NCI-H2081 (cell line): ENCODE measurements around the gene MYH4.

Experiments used
- DNase-seq, 2 experiments: peaks; one replicate each; lab custom pipeline; 2025; lab: John Stamatoyannopoulos, UW

MYH4 gene

DNA sequence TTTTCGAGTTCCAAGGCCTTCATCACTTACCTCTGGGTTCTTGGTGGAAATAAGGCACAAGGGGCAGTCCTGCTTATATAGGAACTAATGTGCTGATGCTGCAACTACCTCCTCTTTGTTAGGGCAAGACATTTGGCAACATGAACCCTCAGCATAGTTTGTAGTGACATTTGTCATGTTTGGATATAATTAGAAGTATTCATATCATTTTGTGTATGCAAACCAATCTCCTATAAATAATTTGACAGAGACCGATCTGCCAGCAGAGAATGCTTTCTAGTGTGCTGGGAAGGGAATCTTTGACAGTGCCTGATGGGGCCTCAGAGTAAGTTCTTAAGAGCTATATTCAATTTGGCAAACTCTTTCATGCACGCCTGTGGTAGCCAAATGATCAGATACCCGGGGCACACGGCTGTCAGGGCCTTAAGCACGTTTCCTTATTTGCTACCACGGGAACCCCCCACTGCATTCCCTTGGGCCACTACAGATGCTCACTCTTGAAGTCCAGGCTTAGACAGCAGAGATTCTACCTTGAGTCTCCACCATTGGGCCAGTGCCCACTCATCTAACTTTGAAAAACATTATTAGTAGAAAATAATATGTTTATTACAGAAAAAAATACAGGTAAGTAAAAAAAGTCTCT lies 47.3 kb downstream of the MYH4 start, which contains the start of gene MYH8:
MYH8 (minus strand) TSS at position 51 of the 643 bp plus-strand sequence. CDS start 1,723 bp downstream, outside the sequence.
- DNase-seq = no peak

DNA sequence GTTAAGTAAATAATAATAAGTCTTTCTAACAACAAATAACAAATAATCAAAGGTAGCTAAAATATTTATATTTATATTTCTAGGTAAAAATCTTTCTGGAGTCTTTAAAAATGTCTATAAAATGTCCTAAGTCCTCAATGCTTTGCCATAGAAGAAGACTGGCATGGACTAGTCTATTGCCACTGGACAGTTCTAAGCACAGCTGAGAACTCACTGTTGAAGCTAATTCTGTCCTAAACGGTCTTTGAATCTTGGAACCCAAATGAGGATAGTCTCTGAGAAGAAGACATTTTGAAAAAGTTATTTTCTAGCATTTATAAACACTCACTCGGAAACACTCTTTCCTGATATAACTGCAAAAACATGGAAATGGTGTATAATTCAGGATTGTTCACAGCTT lies 48.1 kb downstream of the MYH4 start:
- DNase-seq = no peak

DNA sequence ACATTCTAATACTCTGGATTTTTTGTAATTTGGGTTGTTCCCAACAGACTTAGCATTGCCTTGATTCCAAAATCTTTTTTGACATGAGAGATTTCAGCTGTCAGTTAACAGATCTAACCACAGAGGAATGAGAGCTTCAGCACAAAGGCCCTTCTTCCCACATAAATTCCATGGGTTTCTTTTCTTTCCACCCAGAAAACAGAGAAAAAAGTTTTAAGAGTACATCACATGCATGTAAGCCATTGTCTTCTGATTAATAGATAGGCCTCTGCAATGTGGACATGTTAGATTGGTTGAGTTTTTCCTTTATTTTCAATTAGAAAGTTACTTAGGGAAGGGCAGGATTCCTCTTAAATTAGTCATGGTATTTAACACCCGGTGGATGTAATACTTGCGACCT lies 48.5 kb downstream of the MYH4 start:
- DNase-seq = no peak

DNA sequence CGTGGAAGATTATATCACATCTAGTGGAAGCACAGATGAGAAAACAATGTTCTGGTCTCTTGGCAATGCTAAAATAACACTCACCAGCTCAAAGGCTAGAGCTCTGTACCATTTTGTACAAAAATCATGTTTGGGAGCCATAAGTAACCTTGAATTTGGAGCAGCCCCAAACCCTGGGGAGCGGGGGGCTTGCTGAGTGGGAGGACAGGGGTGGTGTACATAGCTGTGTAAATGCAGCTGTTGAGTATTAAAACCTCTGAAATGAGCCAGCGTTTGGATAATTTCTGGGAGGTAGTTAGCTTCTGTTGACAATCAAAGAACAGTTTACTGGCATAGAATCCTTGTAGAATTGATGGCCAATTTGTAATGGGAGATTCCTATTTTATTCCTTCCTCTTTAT lies 51.9 kb downstream of the MYH4 start:
- no peak for DNase-seq

DNA sequence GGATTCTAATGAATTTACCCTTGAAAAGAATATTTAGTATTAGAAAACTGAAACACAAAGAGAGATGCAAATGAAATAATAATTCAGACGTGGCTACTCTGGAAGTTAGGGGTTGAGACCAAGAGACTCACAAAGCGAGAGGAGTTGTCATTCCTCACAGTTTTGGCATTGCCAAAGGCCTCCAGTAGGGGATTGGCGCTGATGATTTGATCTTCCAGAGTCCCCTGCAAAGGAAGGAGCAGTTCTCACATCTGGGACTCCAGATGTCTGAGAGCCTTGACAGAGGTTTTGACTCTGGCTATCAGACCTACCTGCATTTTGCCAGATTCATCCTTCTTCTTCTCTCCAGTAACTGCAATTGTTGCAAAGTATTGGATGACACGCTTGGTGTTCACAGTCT lies 54.2 kb downstream of the MYH4 start:
- DNase-seq = no peak

DNA sequence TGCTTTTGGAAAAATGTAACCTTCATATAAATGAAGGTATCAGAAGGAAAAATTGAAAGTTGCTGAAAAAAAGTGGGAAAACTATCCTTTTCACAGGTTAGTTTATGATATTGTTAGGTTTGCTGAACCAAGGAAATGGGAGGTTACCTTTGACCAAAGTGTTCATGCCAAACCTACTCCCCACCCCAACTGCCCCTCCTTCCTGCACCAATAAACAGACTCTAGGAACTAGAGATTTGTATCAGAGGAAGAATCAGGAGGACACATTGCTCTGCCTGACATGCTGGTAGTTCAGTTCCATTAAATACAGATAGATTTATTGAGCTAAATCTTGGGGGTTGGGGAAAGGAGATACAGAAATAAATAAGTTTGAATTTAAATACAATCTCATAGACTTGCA lies 65.8 kb downstream of the MYH4 start:
- DNase-seq = no peak

DNA sequence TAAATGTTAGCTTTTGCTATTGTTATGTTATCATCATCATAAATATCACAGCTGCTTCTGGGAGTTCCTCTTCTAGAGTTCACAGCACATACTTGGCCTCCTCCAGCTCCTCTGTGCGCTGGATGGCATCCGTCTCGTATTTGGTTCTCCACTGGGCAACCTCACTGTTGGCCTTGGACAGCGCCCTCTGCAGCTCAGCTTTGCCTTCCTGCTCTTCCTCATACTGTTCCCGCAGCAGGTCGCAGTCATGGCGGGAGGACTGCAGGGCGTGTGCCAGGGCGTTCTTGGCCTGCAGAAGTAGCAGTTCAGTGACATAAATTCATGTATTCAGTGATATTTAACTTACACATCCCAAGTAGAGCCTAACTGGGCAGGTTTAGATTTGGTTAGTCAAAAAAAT lies 71.0 kb downstream of the MYH4 start:
- no peak for DNase-seq

DNA sequence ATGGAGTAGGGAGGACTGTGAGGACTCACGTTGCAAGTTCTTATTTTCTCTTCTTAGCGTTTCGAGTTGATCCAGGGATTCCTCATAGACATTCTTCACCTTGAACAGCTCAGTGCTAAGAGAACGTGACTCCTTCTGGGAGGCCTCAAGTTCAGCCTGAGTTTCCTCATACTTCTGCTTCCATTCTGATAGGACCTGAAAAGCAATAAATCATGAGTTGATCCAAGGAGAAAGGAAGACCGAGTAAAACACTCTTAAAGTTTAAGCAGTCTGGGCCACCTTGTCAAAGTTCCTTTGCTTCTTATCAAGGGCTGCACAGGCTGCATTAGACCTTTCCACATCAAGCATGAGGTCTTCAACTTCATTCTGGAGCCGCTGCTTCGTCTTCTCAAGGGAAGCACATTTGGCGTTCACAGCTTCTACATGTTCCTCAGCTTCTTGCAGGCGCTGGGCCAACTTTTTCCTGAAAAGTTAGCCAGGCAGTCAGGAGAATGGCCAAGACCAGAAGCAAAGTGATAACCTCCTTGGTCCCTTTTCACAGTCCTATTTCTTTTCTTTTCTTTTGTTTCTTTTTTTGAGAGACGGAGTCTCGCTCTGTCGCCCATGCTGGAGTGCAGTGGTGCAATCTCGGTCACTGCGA lies 72.7 kb downstream of the MYH4 start:
- no peak for DNase-seq

DNA sequence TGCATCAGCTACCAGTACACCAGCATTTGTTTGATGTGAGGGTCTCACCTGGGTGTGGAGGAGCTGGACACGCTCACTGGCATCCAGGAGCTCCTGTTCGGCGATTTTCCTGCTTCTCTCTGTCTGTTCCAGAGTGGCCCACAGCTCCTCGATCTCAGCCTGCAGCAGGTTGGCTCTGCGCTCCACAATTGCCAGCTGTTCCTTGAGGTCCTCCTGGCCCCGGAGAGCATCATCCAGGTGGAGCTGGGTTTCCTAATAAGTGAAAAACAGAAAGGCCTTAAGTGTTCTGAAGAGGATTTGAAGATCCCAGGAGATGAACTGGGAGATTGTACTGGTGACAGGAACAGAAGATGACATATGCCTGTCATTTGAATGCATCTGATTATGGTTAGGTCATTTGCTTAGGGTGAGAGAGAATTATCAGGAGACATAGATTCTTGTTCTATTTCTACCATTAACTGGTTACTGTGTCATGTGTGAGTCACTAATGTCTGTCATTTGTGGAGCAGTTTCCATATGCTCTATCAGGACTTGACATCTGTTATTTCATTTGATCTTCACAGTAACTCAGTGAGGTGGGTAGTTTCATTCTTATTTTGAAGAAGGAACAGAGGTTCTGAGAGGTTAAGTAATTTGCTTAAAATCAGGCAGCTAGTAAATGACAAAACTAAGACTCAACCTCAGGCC lies 75.0 kb downstream of the MYH4 start:
- DNase-seq = no peak
